Measurements from ENCODE around the gene TSPAN9. TPM values are rescaled to one million over a fixed set of nuclear protein-coding genes. Genes with fewer than 3 reads are reported as not detected.

Gene TSPAN9
- total and polyA plus RNA-seq, 9 of the 15 experiments (the other 6 are each of a cell fraction or from before 2014, with no cell fraction given) = 0.23 to 2.1 (median 0.60) TPM; not detected in 2

- Histone ChIP-seq H3K27ac (ENCODE audit: extremely low read depth, low read depth, low read length) (no peak overlapping the region), H3K9me1 (ENCODE audit: control insufficient read depth, insufficient read depth, low read length) (no peaks in the 10 kb centered on the region), H3K36me3 (ENCODE audit: control insufficient read depth, insufficient read depth, low read length) (no peaks in the 10 kb centered on the region), H4K20me1 (replicated peaks; ENCODE audit: control insufficient read depth, insufficient read depth, low read length) (no peaks in the 10 kb centered on the region), H3K4me2 (ENCODE audit: insufficient read depth, low read length) (no peak overlapping the region), H3K9ac (ENCODE audit: insufficient read depth in 1 of 2, low read depth in 2 of 2, low read length in 2 of 2) (no peak overlapping the region), H3K27me3 (ENCODE audit: control insufficient read depth in 2 of 2, insufficient read depth in 2 of 2, low read length in 2 of 2) (peaks cover 8 to 40% of the 10 kb centered on the region in 2 experiments; a peak in 4 of 5 replicates), H3K4me3 (no peak overlapping the region), H3K4me1 (replicated peaks in 1 of 2; ENCODE audit: control insufficient read depth in 2 of 2, insufficient read depth in 2 of 2, low read length in 2 of 2) (no peaks in the 10 kb centered on the region), H3K9me3 (replicated peaks; ENCODE audit: control insufficient read depth, insufficient read depth, low read depth, low read length) (no peaks in the 10 kb centered on the region), H3K79me2 (ENCODE audit: control insufficient read depth, insufficient read depth, low read length) (no peaks in the 10 kb centered on the region), H2AFZ (ENCODE audit: low read depth, low read length) (no peak overlapping the region)
- ATAC-seq (no peak), DNase-seq (ENCODE audit: extremely low read depth in 1 of 4, low spot score in 3 of 4) (no peak), FAIRE-seq (no peak)
- BruUV-seq (replicated peaks) = no TSS peak
- intact Hi-C loops (cut with micrococcal nuclease) (no loop called here), in situ Hi-C loops (cut with MboI) (no loop called here)
- ChIA-PET POLR2A (no interaction called here), CTCF (ENCODE audit: low intra/inter-chr PET ratio) (interaction anchor here (0.5 kb wide), 1 partner anchor 153 kb away, joined by 4 read pairs; no protein-coding TSS in a partner anchor)
- no peak for TF ChIP-seq ZNF347 (CRISPR knock-in tag; IDR thresholded peaks at IDR 0.05; ENCODE audit: low read depth)
- 3% methylated on average over 11 of the region's 11 CpGs for WGBS (ENCODE audit: insufficient coverage, low coverage, missing lambda C conversion rate)
These were observed 190.5 kb downstream of the TSPAN9 start for GRCh38 chr12:3267690-3268089.

GRCh38 chr12:3269594-3269993 is 192.4 kb downstream of the TSPAN9 start:
- H3K9ac ChIP-seq (ENCODE audit: insufficient read depth in 1 of 2, low read depth in 2 of 2, low read length in 2 of 2) = no peak overlapping the region
- in situ Hi-C loops (cut with MboI) = no loop called here
- H3K79me2 ChIP-seq (ENCODE audit: control insufficient read depth, insufficient read depth, low read length) = no peaks in the 10 kb centered on the region
- H3K9me3 ChIP-seq (replicated peaks; ENCODE audit: control insufficient read depth, insufficient read depth, low read depth, low read length) = no peaks in the 10 kb centered on the region
- peaks cover 4 to 36% of the 10 kb centered on the region in 2 experiments; a peak in 3 of 5 replicates for H3K27me3 ChIP-seq (ENCODE audit: control insufficient read depth in 2 of 2, insufficient read depth in 2 of 2, low read length in 2 of 2)
- no peak overlapping the region for H2AFZ ChIP-seq (ENCODE audit: low read depth, low read length)
- ChIA-PET CTCF (ENCODE audit: low intra/inter-chr PET ratio) (no interaction called here), POLR2A (interaction anchor here (0.6 kb wide), 1 partner anchor 37 kb away, joined by 3 read pairs; no protein-coding TSS in a partner anchor)
- no peak for DNase-seq (ENCODE audit: extremely low read depth in 1 of 4, low spot score in 3 of 4)
- H3K9me1 ChIP-seq (ENCODE audit: control insufficient read depth, insufficient read depth, low read length) = no peaks in the 10 kb centered on the region
- no peak overlapping the region for H3K4me3 ChIP-seq
- WGBS (ENCODE audit: insufficient coverage, low coverage, missing lambda C conversion rate) = under 1% methylated on average over 9 of the region's 11 CpGs
- TF ChIP-seq JUN (IDR thresholded peaks at IDR 0.05; ENCODE audit: borderline replicate concordance, low read depth, low read length) = no peak
- TF ChIP-seq JUN (CRISPR knock-in tag; IDR thresholded peaks at IDR 0.05; ENCODE audit: borderline replicate concordance) = no peak
- H4K20me1 ChIP-seq (replicated peaks; ENCODE audit: control insufficient read depth, insufficient read depth, low read length) = peaks cover under 1% of the 10 kb centered on the region; the same call in 1 of the 2 replicates
- no TSS peak for BruUV-seq (replicated peaks)
- no peak for ATAC-seq
- H3K36me3 ChIP-seq (ENCODE audit: control insufficient read depth, insufficient read depth, low read length) = no peaks in the 10 kb centered on the region
- FAIRE-seq = no peak
- no peaks in the 10 kb centered on the region for H3K4me1 ChIP-seq (replicated peaks in 1 of 2; ENCODE audit: control insufficient read depth in 2 of 2, insufficient read depth in 2 of 2, low read length in 2 of 2)
- H3K4me2 ChIP-seq (ENCODE audit: insufficient read depth, low read length) = no peak overlapping the region
- intact Hi-C loops (cut with micrococcal nuclease) = no loop called here
- no peak overlapping the region for H3K27ac ChIP-seq (ENCODE audit: extremely low read depth, low read depth, low read length)

Data from K562 (cell line).